ENCODE results near the gene VEGFC. TPM values are rescaled to one million over a fixed set of nuclear protein-coding genes. Genes with fewer than 3 reads are reported as not detected.

The VEGFC gene
- total and polyA plus RNA-seq, 7 experiments from 2014 or later = not detected

- ATAC-seq = no peak
- CTCF ChIA-PET = no interaction called here
- POLR2A ChIA-PET = no interaction called here
- no peak for DNase-seq
- Mint-ChIP-seq H3K27me3 (peaks cover 0 to 5% (median 0%) of the 10 kb centered on the region in 5 donors), H3K9me3 (peaks cover 0 to 12% (median 0%) of the 10 kb centered on the region in 11 donors), H3K36me3 (no peaks in the 10 kb centered on the region), H3K4me3 (no peak overlapping the region), H3K4me1 (no peaks in the 10 kb centered on the region), H3K27ac (peak overlapping the region in 1 of 9 donors; percentile 41)
- H3K4me1 ChIP-seq (ENCODE audit: control insufficient read depth in 2 of 2, insufficient read depth in 2 of 2, low read length in 2 of 2) = no peaks in the 10 kb centered on the region
- H3K27ac ChIP-seq (ENCODE audit: low read depth, low read length) = no peak overlapping the region
- no peaks in the 10 kb centered on the region for H3K36me3 ChIP-seq (ENCODE audit: control insufficient read depth in 2 of 3, insufficient read depth in 3 of 3, low read length in 3 of 3)
- H3K4me3 ChIP-seq (ENCODE audit: low read length) = no peak overlapping the region
- H3K9me3 ChIP-seq (ENCODE audit: control insufficient read depth in 2 of 3, low read length in 3 of 3) = no peaks in the 10 kb centered on the region
- intact Hi-C loops (cut with micrococcal nuclease) = no loop called here
- H3K27me3 ChIP-seq (ENCODE audit: control insufficient read depth in 2 of 2, insufficient read depth in 2 of 2, low read length in 2 of 2) = no peaks in the 10 kb centered on the region
Measured at GRCh38 chr4:176676901-176677300, 115.8 kb downstream of the VEGFC start.

GRCh38 chr4:176675810-176676209 lies 116.9 kb downstream of the VEGFC start:
- H3K27ac Mint-ChIP-seq = no peak overlapping the region
- Histone ChIP-seq H3K36me3 (ENCODE audit: control insufficient read depth in 2 of 3, insufficient read depth in 3 of 3, low read length in 3 of 3) (no peaks in the 10 kb centered on the region), H3K9me3 (ENCODE audit: control insufficient read depth in 2 of 3, low read length in 3 of 3) (no peaks in the 10 kb centered on the region), H3K4me1 (ENCODE audit: control insufficient read depth in 2 of 2, insufficient read depth in 2 of 2, low read length in 2 of 2) (no peaks in the 10 kb centered on the region), H3K27me3 (ENCODE audit: control insufficient read depth in 2 of 2, insufficient read depth in 2 of 2, low read length in 2 of 2) (no peaks in the 10 kb centered on the region), H3K27ac (ENCODE audit: low read depth, low read length) (no peak overlapping the region), H3K4me3 (ENCODE audit: low read length) (no peak overlapping the region)
- H3K27me3 Mint-ChIP-seq = peaks cover 0 to 5% (median 0%) of the 10 kb centered on the region in 5 donors
- ATAC-seq = no peak
- peaks cover 0 to 12% (median 0%) of the 10 kb centered on the region in 11 donors for H3K9me3 Mint-ChIP-seq
- POLR2A ChIA-PET = no interaction called here
- H3K4me3 Mint-ChIP-seq = no peak overlapping the region
- no peak for DNase-seq
- intact Hi-C loops (cut with micrococcal nuclease) = no loop called here
- no peaks in the 10 kb centered on the region for H3K36me3 Mint-ChIP-seq
- no peaks in the 10 kb centered on the region for H3K4me1 Mint-ChIP-seq
- CTCF ChIA-PET = no interaction called here

DNA sequence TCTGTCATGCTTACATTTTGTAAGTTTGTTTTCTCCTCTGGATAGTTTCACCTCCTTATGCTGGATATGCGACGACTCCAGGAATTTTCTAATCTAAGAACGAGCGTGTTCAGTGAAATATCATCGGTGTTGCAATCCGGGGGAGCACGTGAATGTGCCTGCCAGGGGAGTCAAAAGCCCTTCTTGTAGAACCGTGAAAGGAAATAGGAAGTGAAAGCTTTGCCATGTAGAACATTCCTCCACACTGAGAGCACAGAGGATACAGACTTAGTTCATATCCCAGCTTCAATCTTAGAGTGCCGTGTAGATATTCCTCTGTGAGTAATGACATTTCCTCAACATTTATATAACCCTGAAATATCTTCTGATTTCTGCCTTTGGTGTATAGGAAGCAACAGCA lies 121.2 kb downstream of the VEGFC start:
- H3K27me3 Mint-ChIP-seq = no peaks in the 10 kb centered on the region
- H3K36me3 ChIP-seq (ENCODE audit: control insufficient read depth in 2 of 3, insufficient read depth in 3 of 3, low read length in 3 of 3) = no peaks in the 10 kb centered on the region
- ChIA-PET CTCF (no interaction called here), POLR2A (no interaction called here)
- no peak overlapping the region for H3K4me3 Mint-ChIP-seq
- H3K27ac Mint-ChIP-seq = no peak overlapping the region
- no peak overlapping the region for H3K4me3 ChIP-seq (ENCODE audit: low read length)
- DNase-seq (no peak), ATAC-seq (no peak)
- H3K4me1 Mint-ChIP-seq = no peaks in the 10 kb centered on the region
- H3K27me3 ChIP-seq (ENCODE audit: control insufficient read depth in 2 of 2, insufficient read depth in 2 of 2, low read length in 2 of 2) = no peaks in the 10 kb centered on the region
- intact Hi-C loops (cut with micrococcal nuclease) = no loop called here
- peaks cover 0 to 3% (median 0%) of the 10 kb centered on the region in 11 donors for H3K9me3 Mint-ChIP-seq
- no peak overlapping the region for H3K27ac ChIP-seq (ENCODE audit: low read depth, low read length)
- H3K4me1 ChIP-seq (ENCODE audit: control insufficient read depth in 2 of 2, insufficient read depth in 2 of 2, low read length in 2 of 2) = no peaks in the 10 kb centered on the region
- H3K9me3 ChIP-seq (ENCODE audit: control insufficient read depth in 2 of 3, low read length in 3 of 3) = no peaks in the 10 kb centered on the region
- no peaks in the 10 kb centered on the region for H3K36me3 Mint-ChIP-seq

GRCh38 chr4:176668324-176668723 lies 124.4 kb downstream of the VEGFC start:
- Histone ChIP-seq H3K27me3 (ENCODE audit: control insufficient read depth in 2 of 2, insufficient read depth in 2 of 2, low read length in 2 of 2) (no peaks in the 10 kb centered on the region), H3K4me1 (ENCODE audit: control insufficient read depth in 2 of 2, insufficient read depth in 2 of 2, low read length in 2 of 2) (no peaks in the 10 kb centered on the region), H3K36me3 (ENCODE audit: control insufficient read depth in 2 of 3, insufficient read depth in 3 of 3, low read length in 3 of 3) (no peaks in the 10 kb centered on the region), H3K27ac (ENCODE audit: low read depth, low read length) (no peak overlapping the region), H3K9me3 (ENCODE audit: control insufficient read depth in 2 of 3, low read length in 3 of 3) (no peaks in the 10 kb centered on the region), H3K4me3 (ENCODE audit: low read length) (no peak overlapping the region)
- CTCF ChIA-PET = no interaction called here
- Mint-ChIP-seq H3K27me3 (no peaks in the 10 kb centered on the region), H3K4me1 (no peaks in the 10 kb centered on the region), H3K27ac (no peak overlapping the region), H3K4me3 (no peak overlapping the region), H3K36me3 (no peaks in the 10 kb centered on the region), H3K9me3 (peaks cover 0 to 7% (median 0%) of the 10 kb centered on the region in 11 donors)
- DNase-seq (no peak), ATAC-seq (no peak)
- intact Hi-C loops (cut with micrococcal nuclease) = no loop called here
- POLR2A ChIA-PET = no interaction called here

DNA sequence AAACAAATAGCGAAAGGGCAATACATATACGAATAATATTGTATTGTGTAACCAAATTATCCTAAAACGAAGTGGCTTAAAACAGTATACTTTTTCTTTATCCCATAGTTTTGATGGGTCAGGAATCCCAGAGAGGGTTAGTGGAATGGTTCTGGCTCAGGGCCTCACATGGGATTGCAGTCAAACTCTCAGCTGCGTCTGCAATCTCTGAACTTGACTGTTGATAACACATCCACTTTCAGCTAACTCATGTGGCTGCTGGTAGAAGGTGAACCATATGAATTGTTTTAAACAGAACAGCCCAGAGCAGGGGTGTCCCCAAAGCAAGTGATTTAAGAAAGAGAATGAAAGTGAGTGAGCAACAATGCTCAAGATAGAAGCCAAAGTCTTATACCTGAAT lies 127.8 kb downstream of the VEGFC start:
- no peaks in the 10 kb centered on the region for H3K27me3 Mint-ChIP-seq
- H3K27ac Mint-ChIP-seq = no peak overlapping the region
- Histone ChIP-seq H3K27me3 (ENCODE audit: control insufficient read depth in 2 of 2, insufficient read depth in 2 of 2, low read length in 2 of 2) (no peaks in the 10 kb centered on the region), H3K4me3 (ENCODE audit: low read length) (no peak overlapping the region), H3K27ac (ENCODE audit: low read depth, low read length) (no peak overlapping the region), H3K4me1 (ENCODE audit: control insufficient read depth in 2 of 2, insufficient read depth in 2 of 2, low read length in 2 of 2) (no peaks in the 10 kb centered on the region), H3K36me3 (ENCODE audit: control insufficient read depth in 2 of 3, insufficient read depth in 3 of 3, low read length in 3 of 3) (no peaks in the 10 kb centered on the region), H3K9me3 (ENCODE audit: control insufficient read depth in 2 of 3, low read length in 3 of 3) (no peaks in the 10 kb centered on the region)
- H3K4me1 Mint-ChIP-seq = peaks cover 0 to 1% (median 0%) of the 10 kb centered on the region in 7 donors
- intact Hi-C loops (cut with micrococcal nuclease) = no loop called here
- peaks cover 0 to 10% (median 0%) of the 10 kb centered on the region in 11 donors for H3K9me3 Mint-ChIP-seq
- ATAC-seq = no peak
- no peak for DNase-seq
- no peak overlapping the region for H3K4me3 Mint-ChIP-seq
- CTCF ChIA-PET = no interaction called here
- POLR2A ChIA-PET = no interaction called here
- no peaks in the 10 kb centered on the region for H3K36me3 Mint-ChIP-seq

GRCh38 chr4:176660561-176660960 lies 132.2 kb downstream of the VEGFC start:
- H3K4me3 Mint-ChIP-seq = no peak overlapping the region
- Histone ChIP-seq H3K9me3 (ENCODE audit: control insufficient read depth in 2 of 3, low read length in 3 of 3) (no peaks in the 10 kb centered on the region), H3K4me3 (ENCODE audit: low read length) (no peak overlapping the region), H3K27me3 (ENCODE audit: control insufficient read depth in 2 of 2, insufficient read depth in 2 of 2, low read length in 2 of 2) (no peaks in the 10 kb centered on the region), H3K27ac (ENCODE audit: low read depth, low read length) (no peak overlapping the region), H3K36me3 (ENCODE audit: control insufficient read depth in 2 of 3, insufficient read depth in 3 of 3, low read length in 3 of 3) (no peaks in the 10 kb centered on the region), H3K4me1 (ENCODE audit: control insufficient read depth in 2 of 2, insufficient read depth in 2 of 2, low read length in 2 of 2) (no peaks in the 10 kb centered on the region)
- peaks cover 0 to 3% (median 0%) of the 10 kb centered on the region in 7 donors for H3K4me1 Mint-ChIP-seq
- ChIA-PET POLR2A (no interaction called here), CTCF (no interaction called here)
- peaks cover 0 to 15% (median 3%) of the 10 kb centered on the region in 11 donors for H3K9me3 Mint-ChIP-seq
- no peak for DNase-seq
- no peaks in the 10 kb centered on the region for H3K36me3 Mint-ChIP-seq
- H3K27me3 Mint-ChIP-seq = no peaks in the 10 kb centered on the region
- intact Hi-C loops (cut with micrococcal nuclease) = no loop called here
- H3K27ac Mint-ChIP-seq = no peak overlapping the region
- ATAC-seq = no peak

- no peak for DNase-seq
- Mint-ChIP-seq H3K27ac (no peak overlapping the region), H3K36me3 (no peaks in the 10 kb centered on the region), H3K4me1 (peaks cover 0 to 3% (median 0%) of the 10 kb centered on the region in 7 donors), H3K27me3 (no peaks in the 10 kb centered on the region), H3K4me3 (no peak overlapping the region), H3K9me3 (peaks cover 0 to 8% (median 3%) of the 10 kb centered on the region in 11 donors)
- intact Hi-C loops (cut with micrococcal nuclease) = no loop called here
- no peak for ATAC-seq
- H3K27me3 ChIP-seq (ENCODE audit: control insufficient read depth in 2 of 2, insufficient read depth in 2 of 2, low read length in 2 of 2) = no peaks in the 10 kb centered on the region
- no peaks in the 10 kb centered on the region for H3K9me3 ChIP-seq (ENCODE audit: control insufficient read depth in 2 of 3, low read length in 3 of 3)
- no peaks in the 10 kb centered on the region for H3K36me3 ChIP-seq (ENCODE audit: control insufficient read depth in 2 of 3, insufficient read depth in 3 of 3, low read length in 3 of 3)
- H3K4me3 ChIP-seq (ENCODE audit: low read length) = no peak overlapping the region
- no peak overlapping the region for H3K27ac ChIP-seq (ENCODE audit: low read depth, low read length)
- no peaks in the 10 kb centered on the region for H3K4me1 ChIP-seq (ENCODE audit: control insufficient read depth in 2 of 2, insufficient read depth in 2 of 2, low read length in 2 of 2)
- ChIA-PET POLR2A (no interaction called here), CTCF (no interaction called here)
Measured at GRCh38 chr4:176656108-176656507, 136.6 kb downstream of the VEGFC start.
